Suprapubic skin (tissue), 4 donors: ENCODE measurements around the gene GNAT3.

Experiments
- EP300 ChIP-seq: sonication (generic); formaldehyde crosslinking; IDR thresholded peaks from one replicate; pipeline ENCODE4 v1.6.1; 2017; ENCODE audit warnings: antibody characterized with exemption
- POLR2A ChIP-seq, 2 donors: fragments of 450-650 bp; IDR thresholded peaks; one replicate each; pipeline ENCODE4 v1.6.1; 2017; ENCODE audit warnings: antibody characterized with exemption in 2 of 2, mild to moderate bottlenecking in 2 of 2, moderate library complexity in 2 of 2
- POLR2AphosphoS5 ChIP-seq, 3 donors: sonication (generic); formaldehyde crosslinking; IDR thresholded peaks; one replicate each; pipeline ENCODE4 v1.6.1; 2017; ENCODE audit warnings: antibody characterized with exemption in 3 of 3
- TF ChIP-seq, protein P1 (sequence below), 2 donors: fragments of 200-600 bp in 1 of 2; fragments of 450-650 bp in 1 of 2; sonication (generic) in 1 of 2; IDR thresholded peaks; one replicate each; pipeline ENCODE4 v1.5.1; 2016 to 2019; ENCODE audit warnings: antibody characterized with exemption in 2 of 2, mild to moderate bottlenecking in 1 of 2, moderate library complexity in 1 of 2

DNA sequence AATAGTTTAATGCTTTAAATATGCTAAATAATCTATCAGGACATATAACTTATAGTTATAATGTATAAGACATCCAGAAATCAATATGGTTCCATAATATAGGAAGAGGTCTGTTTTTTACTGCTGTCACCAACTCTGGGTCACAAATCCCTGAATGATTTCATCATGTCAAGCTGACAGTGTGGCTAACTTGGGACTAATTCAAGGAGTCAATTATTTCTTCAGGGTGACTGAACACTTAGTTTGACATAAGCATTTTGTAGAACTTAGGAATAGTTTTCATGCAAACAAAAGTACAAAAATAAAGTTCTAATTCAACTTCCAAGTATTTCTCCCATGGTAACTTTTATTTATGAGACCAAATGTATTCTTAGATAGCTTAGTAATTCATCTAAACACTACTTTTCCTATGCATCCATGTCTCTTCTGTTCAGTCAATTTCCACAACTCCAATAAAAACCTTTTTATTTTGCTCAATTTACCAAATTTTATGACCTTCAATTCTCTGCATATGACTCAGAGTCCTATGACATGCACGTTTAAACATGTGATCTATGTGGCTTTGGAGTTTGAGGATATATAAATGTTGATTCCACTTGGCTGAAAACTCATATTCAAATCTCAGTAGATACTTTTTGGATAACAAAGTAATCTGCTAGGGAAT, 40.3 kb upstream of the GNAT3 start:
- TF ChIP-seq POLR2AphosphoS5 (IDR thresholded peaks at IDR 0.05) (no peak), POLR2A (IDR thresholded peaks at IDR 0.05) (no peak), EP300 (no peak)
- TF ChIP-seq, protein P1, sequence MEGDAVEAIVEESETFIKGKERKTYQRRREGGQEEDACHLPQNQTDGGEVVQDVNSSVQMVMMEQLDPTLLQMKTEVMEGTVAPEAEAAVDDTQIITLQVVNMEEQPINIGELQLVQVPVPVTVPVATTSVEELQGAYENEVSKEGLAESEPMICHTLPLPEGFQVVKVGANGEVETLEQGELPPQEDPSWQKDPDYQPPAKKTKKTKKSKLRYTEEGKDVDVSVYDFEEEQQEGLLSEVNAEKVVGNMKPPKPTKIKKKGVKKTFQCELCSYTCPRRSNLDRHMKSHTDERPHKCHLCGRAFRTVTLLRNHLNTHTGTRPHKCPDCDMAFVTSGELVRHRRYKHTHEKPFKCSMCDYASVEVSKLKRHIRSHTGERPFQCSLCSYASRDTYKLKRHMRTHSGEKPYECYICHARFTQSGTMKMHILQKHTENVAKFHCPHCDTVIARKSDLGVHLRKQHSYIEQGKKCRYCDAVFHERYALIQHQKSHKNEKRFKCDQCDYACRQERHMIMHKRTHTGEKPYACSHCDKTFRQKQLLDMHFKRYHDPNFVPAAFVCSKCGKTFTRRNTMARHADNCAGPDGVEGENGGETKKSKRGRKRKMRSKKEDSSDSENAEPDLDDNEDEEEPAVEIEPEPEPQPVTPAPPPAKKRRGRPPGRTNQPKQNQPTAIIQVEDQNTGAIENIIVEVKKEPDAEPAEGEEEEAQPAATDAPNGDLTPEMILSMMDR (IDR thresholded peaks at IDR 0.05) = no peak
